K562 (cell line): Measurements from ENCODE around the gene MRPS18B. TPM values are rescaled to one million over a fixed set of nuclear protein-coding genes. Genes with fewer than 3 reads are reported as not detected.

Source experiments
- ATF6 ChIP-seq: sonication (generic); formaldehyde crosslinking; IDR thresholded peaks from 2 replicates; pipeline ENCODE4 v1.4.0; 2020; ENCODE audit warnings: mild to moderate bottlenecking, missing genetic modification reagents
- CBX1 ChIP-seq: sonication (generic); IDR thresholded peaks from 2 replicates; pipeline ENCODE4 v1.6.1; 2016; ENCODE audit warnings: antibody characterized with exemption, low read depth, mild to moderate bottlenecking
- FUS ChIP-seq: fragments of 200-400 bp; formaldehyde crosslinking; optimal IDR thresholded peaks from 2 replicates; pipeline ENCODE3; 2017; ENCODE audit warnings: low read depth, low read length
- HNRNPL ChIP-seq: fragments of 200-400 bp; formaldehyde crosslinking; IDR thresholded peaks from 2 replicates; pipeline ENCODE4 v1.6.1; 2017; ENCODE audit warnings: low read depth, mild to moderate bottlenecking, low read length
- MCM3 ChIP-seq: fragments of 450-650 bp; IDR thresholded peaks from 2 replicates; pipeline ENCODE4 v1.6.1; 2016
- MEF2A ChIP-seq: IDR thresholded peaks from 2 replicates; pipeline ENCODE4 v1.6.1; 2011; ENCODE audit warnings: low read depth, mild to moderate bottlenecking, low read length, moderate library complexity; ENCODE audit not compliant: control insufficient read depth
- NCOA6 ChIP-seq: fragments of 450-650 bp; IDR thresholded peaks from 2 replicates; pipeline ENCODE4 v1.6.1; 2017; ENCODE audit warnings: mild to moderate bottlenecking
- NR0B1 ChIP-seq: fragments of 450-650 bp; IDR thresholded peaks from one replicate; pipeline ENCODE4 v1.6.1; 2018; ENCODE audit warnings: mild to moderate bottlenecking, moderate library complexity; ENCODE audit not compliant: partially characterized antibody
- PHF21A ChIP-seq: fragments of 450-650 bp; IDR thresholded peaks from 2 replicates; pipeline ENCODE4 v1.6.1; 2017; ENCODE audit warnings: low read depth, borderline replicate concordance
- PHF8 ChIP-seq: fragments of 200-600 bp; sonication (generic); IDR thresholded peaks from 2 replicates; pipeline ENCODE4 v1.6.1; 2012; ENCODE audit warnings: mixed run types, mild to moderate bottlenecking, inconsistent platforms, low read length, moderate library complexity, borderline replicate concordance
- PRMT5 ChIP-seq: sonication (generic); formaldehyde crosslinking; IDR thresholded peaks from 2 replicates; pipeline ENCODE4 v1.5.0; 2020; ENCODE audit warnings: missing genetic modification reagents
- PYGO2 ChIP-seq: fragments of 450-650 bp; IDR thresholded peaks from 2 replicates; pipeline ENCODE4 v1.6.1; 2016; ENCODE audit warnings: mild to moderate bottlenecking, missing genetic modification characterization, moderate library complexity, missing compliant biosample characterization
- RCOR1 ChIP-seq, 2 experiments: IDR thresholded peaks; 2 replicates each; pipeline ENCODE4 v1.6.1; 2012; ENCODE audit warnings: low read depth in 2 of 2, low read length in 2 of 2, borderline replicate concordance in 1 of 2, improper control_type of control experiment in 1 of 2
- RFX1 ChIP-seq: fragments of 450-650 bp; IDR thresholded peaks from 2 replicates; pipeline ENCODE4 v1.6.1; 2016; ENCODE audit warnings: mild to moderate bottlenecking, moderate library complexity
- RNF219 ChIP-seq: fragments of 250-450 bp; sonication (Bioruptor Pico); IDR thresholded peaks from 2 replicates; pipeline ENCODE4 v1.5.0; 2022; ENCODE audit warnings: mild to moderate bottlenecking
- SAFB2 ChIP-seq: fragments of 200-400 bp; formaldehyde crosslinking; IDR thresholded peaks from 2 replicates; pipeline ENCODE4 v1.6.1; 2018; ENCODE audit warnings: borderline replicate concordance, low read length, low read depth, moderate library complexity; ENCODE audit not compliant: severe bottlenecking
- SMARCA5 ChIP-seq: fragments of 450-650 bp; IDR thresholded peaks from 2 replicates; pipeline ENCODE4 v1.6.1; 2016
- TRIM28 ChIP-seq: fragments of 450-650 bp; IDR thresholded peaks from 2 replicates; pipeline ENCODE4 v1.6.1; 2017
- ZFPM2 ChIP-seq: fragments of 250-450 bp; sonication (Bioruptor Pico); IDR thresholded peaks from 2 replicates; pipeline ENCODE4 v1.5.1; 2022; ENCODE audit warnings: mild to moderate bottlenecking
- ZNF174 ChIP-seq: fragments of 250-450 bp; sonication (Bioruptor Pico); IDR thresholded peaks from 2 replicates; pipeline ENCODE4 v1.4.0; 2020; ENCODE audit warnings: mild to moderate bottlenecking
- ZNF239 ChIP-seq: fragments of 250-450 bp; sonication (Bioruptor Pico); IDR thresholded peaks from 2 replicates; pipeline ENCODE4 v1.4.0; 2020; ENCODE audit warnings: mild to moderate bottlenecking
- ZNF41 ChIP-seq: fragments of 250-450 bp; sonication (Bioruptor Pico); conservative IDR thresholded peaks from 2 replicates; pipeline ENCODE4 v1.4.0; 2020; ENCODE audit warnings: mild to moderate bottlenecking
- ZNF740 ChIP-seq, 3 experiments: fragments of 200-800 bp in 1 of 3; sonication (Bioruptor generic) in 1 of 3; sonication (generic) in 1 of 3; formaldehyde crosslinking in 1 of 3; IDR thresholded peaks; 2 replicates each; pipeline versions ENCODE4 v1.6.1 to v1.8.0; 2016 to 2022; ENCODE audit warnings: mild to moderate bottlenecking in 2 of 3, missing compliant biosample characterization in 2 of 3, missing genetic modification characterization in 2 of 3, missing genetic modification reagents in 1 of 3
- polyA plus RNA-seq, 8 experiments: library from polyadenylated mRNA; depleted of rRNA in 4 of 8; stranded (reverse) in 5 of 8; unstranded in 3 of 8; fragments of >200 nt; fragmentation: Nextera tagmentation in 2 of 8; fragmentation: Illumina TruSeq in 1 of 8; extraction: Ambion mirVana in 2 of 8; extraction: Trizol in 1 of 8; gene quantifications; 2 replicates each; pipeline versions ENCODE4 v1.2.1 to v1.2.3, GENCODE V29; 2011 to 2014; ENCODE audit warnings: inconsistent platforms in 1 of 8, missing spikeins in 1 of 8
- total RNA-seq, 7 experiments: library from RNA; depleted of rRNA in 6 of 7; stranded (reverse); fragments of >200 nt in 6 of 7; fragmentation: Illumina TruSeq in 2 of 7; extraction: Trizol in 2 of 7; gene quantifications; 2 replicates each; pipeline versions ENCODE4 v1.2.1 to v1.2.3, GENCODE V29; 2011 to 2021; ENCODE audit warnings: low replicate concordance in 1 of 7

MRPS18B gene
- total and polyA plus RNA-seq, 9 of the 15 experiments (the other 6 are each of a cell fraction or from before 2014, with no cell fraction given), result 132 to 383 (median 178) TPM

GRCh38 chr6:30571075-30571761 is 46.4 kb upstream of the MRPS18B start, which contains the start of gene ABCF1 (continued):
- no peak for TF ChIP-seq ZNF740 (CRISPR knock-in tag; IDR thresholded peaks at IDR 0.05)
- no peak for TF ChIP-seq ZNF740 (tag; IDR thresholded peaks at IDR 0.05)
- TF ChIP-seq NR0B1, result no peak
- no peak for TF ChIP-seq PRMT5 (CRISPR knock-in tag)
- TF ChIP-seq RNF219 (CRISPR knock-in tag), result no peak
- TF ChIP-seq TRIM28, result no peak
- TF ChIP-seq ZFPM2 (CRISPR knock-in tag), result no peak
- TF ChIP-seq ATF6, result peak; percentile 96
- no peak; the same call in 1 of the 2 replicates for TF ChIP-seq CBX1
- no peak for TF ChIP-seq PYGO2 (tag)
- TF ChIP-seq PHF8, result peak; percentile 99
- TF ChIP-seq ZNF41 (CRISPR knock-in tag), result peak; percentile 61; the same call in 1 of the 2 replicates
- TF ChIP-seq SAFB2, result no peak
- no peak for TF ChIP-seq MCM3
- no peak for TF ChIP-seq PHF21A
- no peak for TF ChIP-seq ZNF174
- peak; percentile 22; the same call in 1 of the 2 replicates for TF ChIP-seq HNRNPL
- no peak for TF ChIP-seq FUS
- TF ChIP-seq ZNF239 (CRISPR knock-in tag), result peak; percentile 36; the same call in 1 of the 2 replicates
- no peak for TF ChIP-seq MEF2A
- TF ChIP-seq NCOA6, result no peak
- peak in 1 of 2 experiments; percentile 44; a peak in 2 of 4 replicates for TF ChIP-seq RCOR1 (IDR thresholded peaks at IDR 0.05; ENCODE audit: borderline replicate concordance in 1 of 2, low read depth in 2 of 2, low read length in 2 of 2)
- TF ChIP-seq SMARCA5, result 0 out of 2 replicates have a peak, but pooled peaks have one; percentile 7
- no peak for TF ChIP-seq RFX1
